ENCODE data around the gene ESPL1.

ESPL1 gene

GRCh38 chr12:53231671-53231920 is 36.5 kb upstream of the ESPL1 start:
- no peak for DNase-seq (ENCODE audit: low read depth)

GRCh38 chr12:53231921-53232645 is 36.0 kb upstream of the ESPL1 start, which contains the start of gene RARG:
Gene RARG (minus strand): TSS chr12:53232209. CDS start chr12:53227545, 4,664 bp downstream.
- DNase-seq (ENCODE audit: low read depth) = peak; percentile 47

GRCh38 chr12:53232646-53233461 is 35.2 kb upstream of the ESPL1 start:
- DNase-seq (ENCODE audit: low read depth) = no peak

- no peak for DNase-seq (ENCODE audit: low read depth)
These were observed 34.4 kb upstream of the ESPL1 start for GRCh38 chr12:53233671-53234121.

- DNase-seq (ENCODE audit: low read depth) = no peak
These were observed 33.7 kb upstream of the ESPL1 start for GRCh38 chr12:53234271-53234914.

- no peak for DNase-seq (ENCODE audit: low read depth)
These were observed 32.9 kb upstream of the ESPL1 start for GRCh38 chr12:53235164-53235563.

GRCh38 chr12:53235742-53236442 is 32.2 kb upstream of the ESPL1 start:
- DNase-seq (ENCODE audit: low read depth) = no peak

GRCh38 chr12:53236443-53237111 is 31.5 kb upstream of the ESPL1 start:
- no peak for DNase-seq (ENCODE audit: low read depth)

- no peak for DNase-seq (ENCODE audit: low read depth)
These were observed 28.3 kb upstream of the ESPL1 start for GRCh38 chr12:53239643-53240258.

GRCh38 chr12:53241623-53242412 is 26.3 kb upstream of the ESPL1 start:
- DNase-seq (ENCODE audit: low read depth) = no peak

GRCh38 chr12:53244337-53244736 is 23.8 kb upstream of the ESPL1 start:
- DNase-seq (ENCODE audit: low read depth) = no peak

GRCh38 chr12:53245286-53245685 is 22.8 kb upstream of the ESPL1 start:
- DNase-seq (ENCODE audit: low read depth) = no peak

GRCh38 chr12:53251477-53252348 is 16.4 kb upstream of the ESPL1 start:
- peak; percentile 40 for DNase-seq (ENCODE audit: low read depth)

- DNase-seq (ENCODE audit: low read depth) = no peak
These were observed 15.7 kb upstream of the ESPL1 start for GRCh38 chr12:53252349-53252916.

GRCh38 chr12:53253298-53253697 is 14.8 kb upstream of the ESPL1 start:
- DNase-seq (ENCODE audit: low read depth) = no peak

- no peak for DNase-seq (ENCODE audit: low read depth)
These were observed 13.1 kb upstream of the ESPL1 start for GRCh38 chr12:53254816-53255545.

GRCh38 chr12:53255996-53256395 is 12.1 kb upstream of the ESPL1 start:
- DNase-seq (ENCODE audit: low read depth) = no peak

Measured in stimulated activated CD8-positive, alpha-beta memory T cell treated with anti-CD3 and anti-CD28 coated beads, Interleukin-15, amount 100 ng/mL, for 1 hour (primary cell).